Caki2 (cell line): Measurements from ENCODE around the gene MRPL50. TPM values are rescaled to one million over a fixed set of nuclear protein-coding genes. Genes with fewer than 3 reads are reported as not detected.

Experiments
- DNase-seq: peaks from one replicate; pipeline ENCODE4 v3.0.0-alpha.2; 2015; ENCODE audit warnings: low read depth
- in situ Hi-C: cut with HindIII; loops from 2 replicates; pipeline ENCODE4 v1.10.0; 2016; ENCODE audit warnings: low sequenced_read_pairs, low pct_unique_long_range_greater_than_20kb, mixed read lengths
- total RNA-seq: library from RNA; depleted of rRNA; stranded (reverse); fragments of >200 nt; shearing (Covaris generic); gene quantifications from 2 replicates; pipeline ENCODE4 v1.2.3, GENCODE V29; 2014; ENCODE audit warnings: low replicate concordance; rRNA removed

The MRPL50 gene
- total RNA-seq, 1 experiment from 2014 or later, result 10.1 TPM

DNA sequence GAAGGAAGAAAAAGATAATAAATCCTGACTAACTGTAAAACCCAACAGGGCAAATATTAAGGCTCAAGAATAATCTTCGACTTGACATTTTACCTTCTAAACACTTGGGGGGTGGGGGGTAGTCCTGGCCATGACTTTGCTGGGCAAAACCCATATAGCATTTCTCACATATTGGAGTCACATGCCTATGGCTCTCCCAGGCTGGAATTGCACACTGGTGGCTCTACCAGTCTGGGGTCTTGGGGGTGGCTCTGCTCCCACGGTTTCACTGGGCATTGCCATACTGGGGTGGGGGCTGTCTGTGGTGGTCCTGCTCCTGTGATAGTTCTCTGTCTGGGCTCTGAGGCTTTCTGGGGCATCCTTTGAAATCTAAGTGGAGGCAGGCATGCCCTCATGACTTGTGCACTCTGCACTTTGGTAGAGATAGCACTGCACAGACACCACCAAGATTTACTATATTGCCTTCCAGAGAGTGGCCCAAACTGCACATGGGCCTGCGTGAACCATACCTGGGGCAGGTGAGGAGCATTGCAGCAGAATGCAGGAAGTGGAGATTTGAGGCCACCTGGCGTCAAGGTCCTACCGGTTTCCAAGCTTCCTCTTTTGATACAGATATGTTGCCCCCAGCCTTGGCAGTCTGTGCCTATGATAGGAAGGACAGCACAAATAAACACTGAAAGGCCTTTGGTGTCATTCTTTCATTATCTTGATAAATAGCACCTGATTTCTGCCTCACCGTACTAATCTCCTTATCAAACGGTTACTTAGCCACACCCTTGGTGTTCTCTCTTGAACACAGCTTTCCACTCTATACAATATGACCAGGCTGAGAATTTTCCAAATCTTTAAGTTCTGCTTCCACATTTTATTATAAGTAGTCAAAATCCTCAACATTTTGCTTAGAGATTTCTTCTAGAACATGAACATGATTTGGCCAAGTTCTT lies 43.4 kb downstream of the MRPL50 start:
- DNase-seq, result no peak
- in situ Hi-C loops, result no loop called here

DNA sequence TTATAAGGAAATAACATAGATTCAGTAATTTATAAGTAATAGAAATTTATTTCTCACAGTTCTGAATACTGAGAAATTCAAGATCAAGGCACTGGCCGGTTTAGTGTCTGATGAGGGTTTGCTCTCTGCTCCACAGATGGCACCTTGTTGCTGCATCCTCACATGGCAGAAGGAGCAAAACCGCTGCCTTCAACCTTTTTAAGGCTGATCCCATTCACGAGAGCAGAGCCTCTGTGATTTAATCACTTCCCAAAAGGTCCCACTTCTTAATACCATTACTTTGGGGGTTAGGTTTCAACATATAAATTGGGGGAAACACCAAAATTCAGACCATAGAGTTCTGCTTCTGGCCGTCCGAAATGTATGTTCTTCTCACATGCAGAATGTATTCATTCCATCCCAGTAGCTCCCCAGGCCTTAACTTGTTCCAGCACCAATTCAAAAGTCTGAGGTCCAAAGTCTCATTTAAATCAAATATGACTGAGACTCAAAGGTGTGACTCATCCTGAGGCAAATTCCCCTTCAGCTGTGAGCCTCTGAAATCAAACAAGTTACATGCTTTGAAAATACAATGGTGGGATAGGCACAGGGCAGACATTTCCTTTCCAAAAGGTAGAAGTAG lies 44.2 kb downstream of the MRPL50 start:
- in situ Hi-C loops, result no loop called here
- peak; percentile 15 for DNase-seq

DNA sequence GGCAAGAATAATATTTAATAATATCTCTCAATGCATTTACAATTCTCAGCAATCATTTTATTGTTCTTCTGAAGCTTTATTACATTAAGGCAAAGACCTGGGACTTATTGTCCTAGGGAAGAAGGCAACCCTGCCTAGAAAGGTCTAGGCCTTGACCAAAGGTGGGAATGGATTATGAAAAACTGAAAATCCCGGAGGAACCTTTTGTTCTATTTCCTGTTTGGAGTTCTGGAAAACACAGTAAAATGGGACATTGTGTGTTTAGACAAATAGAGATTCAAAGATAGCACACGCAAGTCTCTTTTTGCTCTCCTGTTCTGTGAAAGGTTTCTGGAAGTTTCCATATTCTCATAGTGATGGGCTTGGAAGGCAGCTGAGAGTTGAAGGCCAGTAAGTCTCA lies 44.7 kb downstream of the MRPL50 start:
- in situ Hi-C loops, result no loop called here
- DNase-seq, result no peak

DNA sequence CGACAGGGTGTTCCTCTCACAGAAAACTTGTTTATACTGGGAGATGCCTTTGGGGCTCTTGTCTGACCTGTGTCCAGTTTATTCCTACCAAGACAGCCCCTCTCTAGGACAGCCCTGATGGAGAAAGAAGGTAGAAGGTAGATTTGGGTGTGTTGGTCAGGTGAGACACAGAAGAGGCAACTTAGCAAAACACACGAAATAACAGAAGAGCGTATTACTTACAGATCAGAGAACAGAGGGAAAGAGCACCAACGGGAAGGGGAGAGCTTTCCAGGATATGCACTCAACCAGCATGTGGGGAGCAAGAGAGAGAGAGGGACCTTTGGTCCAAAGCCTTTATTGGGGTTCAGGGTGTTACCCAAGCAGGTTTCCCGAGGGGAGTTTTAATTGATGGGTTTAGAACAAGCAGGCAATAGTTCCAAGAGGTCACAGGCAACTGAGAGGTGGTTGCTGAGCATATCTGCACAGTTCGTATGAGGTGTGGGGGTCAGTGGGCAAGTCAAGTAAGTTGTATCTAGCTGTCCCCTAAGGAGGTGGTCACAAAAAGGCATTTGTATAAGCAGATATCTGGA lies 45.4 kb downstream of the MRPL50 start:
- in situ Hi-C loops, result no loop called here
- DNase-seq, result no peak

DNA sequence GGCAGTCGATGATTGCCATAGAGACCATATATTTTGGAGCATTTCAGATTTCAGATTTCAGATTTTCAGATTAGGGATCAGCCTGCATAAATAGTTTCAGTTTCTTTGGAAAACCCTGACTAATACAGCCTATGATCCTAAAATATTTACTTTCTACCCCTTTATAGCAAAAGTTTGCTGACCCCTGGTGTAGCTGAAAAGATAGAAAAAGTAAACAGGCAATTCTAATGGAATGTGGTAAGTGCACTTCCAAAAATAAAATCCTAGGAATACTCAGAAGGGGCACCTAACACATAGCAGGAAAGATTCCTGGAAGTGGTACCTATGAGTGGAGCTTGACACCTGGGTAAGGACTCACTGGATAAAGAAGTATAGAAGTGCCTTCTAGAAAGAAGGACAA lies 48.1 kb downstream of the MRPL50 start:
- DNase-seq, result no peak
- in situ Hi-C loops, result no loop called here

DNA sequence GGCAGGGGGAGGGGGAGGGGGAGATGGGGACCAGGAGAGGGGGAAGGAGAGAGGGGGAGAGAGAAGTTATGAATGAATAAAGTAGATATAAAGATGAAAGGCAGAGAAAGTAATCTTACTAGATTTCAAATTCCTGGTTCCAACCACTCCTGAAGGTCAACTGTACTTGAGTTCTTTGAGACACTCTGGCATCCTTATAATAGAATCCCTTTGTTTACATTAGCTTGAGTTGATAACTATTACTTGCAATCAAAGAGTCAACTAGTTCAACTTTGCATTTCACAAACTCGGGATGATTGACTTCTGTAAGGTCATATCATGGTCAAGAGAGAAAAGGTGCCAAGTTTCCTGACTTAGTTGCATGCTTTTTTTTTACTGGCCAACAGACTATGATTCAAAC lies 55.8 kb downstream of the MRPL50 start:
- in situ Hi-C loops, result no loop called here
- no peak for DNase-seq

DNA sequence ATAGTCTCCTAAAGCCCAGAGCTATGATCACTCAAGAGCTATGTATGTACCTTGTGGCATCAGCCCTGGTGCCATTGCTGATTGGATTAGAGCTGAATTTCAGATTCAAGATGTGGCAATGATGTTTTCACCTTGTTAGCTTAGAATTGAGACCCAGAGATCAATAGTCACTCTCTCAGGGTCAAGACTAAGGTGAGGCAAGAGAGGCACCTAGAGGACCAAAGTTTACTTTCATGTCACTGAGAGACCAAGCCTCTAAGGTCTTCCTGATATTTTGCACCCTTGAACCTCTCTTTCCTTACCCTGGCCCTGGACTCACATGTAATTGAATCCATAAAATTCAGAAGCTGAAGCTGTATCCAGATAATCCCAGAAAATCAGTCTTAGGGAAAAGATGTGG lies 56.5 kb downstream of the MRPL50 start:
- DNase-seq, result no peak
- in situ Hi-C loops, result no loop called here

Other genes starting within 250 kb of the MRPL50 start
- not detected in 2 replicates for gene BAAT, start 13.6 kb downstream of the MRPL50 start, total RNA-seq
- gene ZNF189, start 233 bp upstream of the MRPL50 start, total RNA-seq, result 7.5 and 11.0 TPM in 2 replicates
- not detected in 2 replicates for gene ALDOB, start 37.2 kb upstream of the MRPL50 start, total RNA-seq
- 8.9 and 9.4 TPM in 2 replicates for gene RNF20, start 135.2 kb upstream of the MRPL50 start, total RNA-seq
- not detected in 2 replicates for gene PPP3R2, start 196.4 kb upstream of the MRPL50 start, total RNA-seq